ENCODE measurements around the gene KCNA10.

- TF ChIP-seq CTCF (IDR thresholded peaks at IDR 0.05; ENCODE audit: extremely low read depth in 1 of 2, insufficient read depth in 1 of 2, low read depth in 1 of 2, low read length in 2 of 2) (no peak), POLR2A (IDR thresholded peaks at IDR 0.05; ENCODE audit: low read depth, low read length) (no peak), POLR2AphosphoS5 (IDR thresholded peaks at IDR 0.05; ENCODE audit: insufficient read depth, low read depth, low read length) (peak; percentile 36)
Measured at GRCh38 chr1:110477041-110477440, 41.9 kb downstream of the KCNA10 start.
